ENCODE results near the gene UNC119.

GRCh38 chr17:28575126-28575795, 22.8 kb upstream of the UNC119 start:
- TF ChIP-seq TAF1 (conservative IDR thresholded peaks at IDR 0.05): no peak
- TF ChIP-seq CTCF (IDR thresholded peaks at IDR 0.05; ENCODE audit: low read depth, low read length, missing input control): no peak
- no peak for TF ChIP-seq MAX (IDR thresholded peaks at IDR 0.05)
- TF ChIP-seq RAD21 (IDR thresholded peaks at IDR 0.05): no peak
- no peak for TF ChIP-seq REST (IDR thresholded peaks at IDR 0.05)
- TF ChIP-seq RXRA (IDR thresholded peaks at IDR 0.05): no peak
- TF ChIP-seq YY1 (IDR thresholded peaks at IDR 0.05): no peak
- no peak for TF ChIP-seq ATF3 (IDR thresholded peaks at IDR 0.05)
- no peak for TF ChIP-seq FOXA2 (IDR thresholded peaks at IDR 0.05)
- TF ChIP-seq GABPA (IDR thresholded peaks at IDR 0.05 in 1 of 2, conservative IDR thresholded peaks at IDR 0.05 in 1 of 2): no peak
- no peak for TF ChIP-seq EGR1 (IDR thresholded peaks at IDR 0.05; ENCODE audit: low read depth in 2 of 2)
